ENCODE results near the gene CXXC4.

CXXC4 gene

GRCh38 chr4:104519588-104519987 is 24.9 kb upstream of the CXXC4 start:
- TF ChIP-seq CTCF (IDR thresholded peaks at IDR 0.05; ENCODE audit: low read depth, low read length): no peak
- DNase-seq (ENCODE audit: extremely low read depth, low read depth): no peak

- TF ChIP-seq CTCF (IDR thresholded peaks at IDR 0.05; ENCODE audit: low read depth, low read length): no peak
- DNase-seq (ENCODE audit: extremely low read depth, low read depth): no peak
These were observed 22.2 kb upstream of the CXXC4 start for GRCh38 chr4:104516884-104517283.

- TF ChIP-seq CTCF (IDR thresholded peaks at IDR 0.05; ENCODE audit: low read depth, low read length): no peak
- no peak for DNase-seq (ENCODE audit: extremely low read depth, low read depth)
These were observed 13.5 kb upstream of the CXXC4 start for GRCh38 chr4:104508224-104508623.

- no peak for TF ChIP-seq CTCF (IDR thresholded peaks at IDR 0.05; ENCODE audit: low read depth, low read length)
These were observed 12.4 kb upstream of the CXXC4 start for GRCh38 chr4:104507112-104507511.

GRCh38 chr4:104504536-104504935 is 9.8 kb upstream of the CXXC4 start:
- TF ChIP-seq CTCF (IDR thresholded peaks at IDR 0.05; ENCODE audit: low read depth, low read length): no peak
- no peak for DNase-seq (ENCODE audit: extremely low read depth, low read depth)

More at GRCh38 chr4:104507112-104507511, 12.4 kb upstream of the CXXC4 start:
- no peak for DNase-seq (ENCODE audit: extremely low read depth, low read depth)

- no peak for TF ChIP-seq CTCF (IDR thresholded peaks at IDR 0.05; ENCODE audit: low read depth, low read length)
- no peak for DNase-seq (ENCODE audit: extremely low read depth, low read depth)
These were observed 7.8 kb upstream of the CXXC4 start for GRCh38 chr4:104502471-104502870.

- DNase-seq (ENCODE audit: extremely low read depth, low read depth): no peak
- TF ChIP-seq CTCF (IDR thresholded peaks at IDR 0.05; ENCODE audit: low read depth, low read length): no peak
These were observed 6.6 kb upstream of the CXXC4 start for GRCh38 chr4:104501290-104501689.

Measured in AG09319 (cell line).